ENCODE measurements around the gene MORN3. TPM values are rescaled to one million over a fixed set of nuclear protein-coding genes. Genes with fewer than 3 reads are reported as not detected.

MORN3 gene
- total and polyA plus RNA-seq, 2 of the 8 experiments (the other 6 are each of a cell fraction or from before 2014, with no cell fraction given), result 0.39 to 0.93 TPM

DNA sequence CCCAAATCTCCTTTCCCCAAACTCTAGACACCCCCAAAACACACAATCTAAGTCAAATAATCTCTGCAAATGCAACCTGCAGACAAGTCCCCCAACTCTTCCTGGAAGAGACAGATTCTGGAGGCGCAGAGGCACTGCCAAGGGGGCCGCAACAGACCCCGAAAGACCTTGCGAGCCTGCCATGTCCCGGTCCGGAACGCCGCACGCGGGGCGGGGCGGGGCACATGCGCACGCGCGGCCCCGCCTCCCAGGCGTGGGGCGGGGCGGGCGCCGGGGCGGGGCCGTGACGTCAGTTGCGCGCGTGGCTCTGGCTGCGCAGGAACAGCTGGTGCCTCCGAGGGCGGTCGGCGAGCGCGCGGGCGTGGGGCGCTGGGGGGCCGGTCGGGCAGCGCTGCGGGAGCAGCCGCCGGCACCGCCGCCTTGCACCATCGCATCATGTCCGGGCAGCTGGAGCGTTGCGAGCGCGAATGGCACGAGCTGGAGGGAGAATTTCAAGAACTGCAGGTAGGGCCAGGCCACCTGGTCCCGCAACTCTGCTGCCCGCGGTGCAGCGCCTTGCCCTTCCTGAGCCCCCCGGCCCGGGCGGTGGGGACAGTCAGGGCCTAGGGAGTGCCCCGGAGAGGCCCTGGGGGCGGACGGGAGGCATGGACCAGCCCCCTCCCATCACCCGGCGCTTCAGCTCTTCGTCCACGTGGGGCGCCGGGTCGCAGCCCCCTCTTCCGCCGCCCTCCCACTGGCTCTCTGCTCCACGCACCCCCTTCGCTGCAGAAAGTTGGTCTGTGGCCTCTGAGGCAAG lies 43.2 kb upstream of the MORN3 start, which contains the start of gene TMEM120B:
TMEM120B (plus strand) TSS at position 292 of the 796 bp plus-strand sequence; CDS start at position 436, 144 bp downstream.
- Histone ChIP-seq H3K23me2 (ENCODE audit: low read depth, low read length) (peaks cover 11% of the 10 kb centered on the region; the same call in 1 of the 2 replicates), H4K5ac (ENCODE audit: insufficient read length, low read depth, low read length) (peak within 1 kb of the TSS; percentile 49), H3K36me3 (ENCODE audit: control insufficient read depth in 2 of 4, insufficient read depth in 4 of 4, low read length in 3 of 4) (no peaks in the 10 kb centered on the region), H2BK5ac (ENCODE audit: low read depth, low read length) (peak within 1 kb of the TSS; percentile 71; the same call in 1 of the 2 replicates), H2AFZ (ENCODE audit: low read length) (peak within 1 kb of the TSS; percentile 95), H3K4me3 (ENCODE audit: extremely low read depth in 1 of 4, insufficient read depth in 2 of 4, low read depth in 3 of 4, low read length in 4 of 4) (peak within 1 kb of the TSS; percentile 79 to 91 (median 87)), H4K8ac (ENCODE audit: extremely low read depth, insufficient read depth, low read length) (peak within 1 kb of the TSS; percentile 39; the same call in 1 of the 2 replicates), H2AK5ac (ENCODE audit: low read depth, low read length) (no peak within 1 kb of the TSS), H3K9ac (replicated peaks in 1 of 4; ENCODE audit: extremely low read depth in 1 of 4, low read depth in 3 of 4, low read length in 3 of 4) (peak within 1 kb of the TSS; percentile 45 to 80 (median 56)), H3K4me1 (replicated peaks in 1 of 4; ENCODE audit: control insufficient read depth in 3 of 4, insufficient read depth in 4 of 4, low read length in 3 of 4) (peaks cover 0 to 14% (median 4%) of the 10 kb centered on the region in 4 experiments; a peak in 5 of 7 replicates), H3K27ac (ENCODE audit: low read depth, low read length) (no peak within 1 kb of the TSS), H3K4ac (replicated peaks; ENCODE audit: insufficient read length, low read depth, low read length) (no peak within 1 kb of the TSS), H3K18ac (ENCODE audit: extremely low read depth, low read length) (peak within 1 kb of the TSS; percentile 93), H3K56ac (replicated peaks; ENCODE audit: insufficient read length, low read depth, low read length) (no peak within 1 kb of the TSS), H3K79me1 (ENCODE audit: low read depth, low read length) (peaks cover 16% of the 10 kb centered on the region), H3K9me3 (ENCODE audit: insufficient read depth in 2 of 2, low read depth in 1 of 2, low read length in 1 of 2) (no peaks in the 10 kb centered on the region), H3K23ac (ENCODE audit: insufficient read length) (no peak within 1 kb of the TSS), H4K91ac (replicated peaks; ENCODE audit: insufficient read length, low read length) (no peak within 1 kb of the TSS), H3K4me2 (ENCODE audit: insufficient read depth in 1 of 2, low read depth in 2 of 2, low read length in 2 of 2) (peak within 1 kb of the TSS; percentile 94), H4K20me1 (replicated peaks in 1 of 2; ENCODE audit: control insufficient read depth in 1 of 2, insufficient read depth in 2 of 2, low read length in 2 of 2) (peaks cover 4 to 10% of the 10 kb centered on the region in 2 experiments), H2BK12ac (ENCODE audit: low read depth, low read length) (peak within 1 kb of the TSS; percentile 50; the same call in 1 of the 2 replicates), H2BK15ac (ENCODE audit: low read length) (peak within 1 kb of the TSS; percentile 46; the same call in 1 of the 2 replicates), H2BK20ac (ENCODE audit: low read length) (no peak within 1 kb of the TSS), H3K14ac (ENCODE audit: insufficient read length) (no peak within 1 kb of the TSS), H3K27me3 (replicated peaks in 1 of 4; ENCODE audit: control insufficient read depth in 3 of 4, extremely low read depth in 1 of 4, insufficient read depth in 3 of 4, low read length in 3 of 4) (no peaks in the 10 kb centered on the region), H2BK120ac (replicated peaks; ENCODE audit: low read depth, low read length) (no peak within 1 kb of the TSS), H3K79me2 (ENCODE audit: control insufficient read depth in 1 of 2, insufficient read depth in 2 of 2, low read length in 2 of 2) (peaks cover 0 to 37% of the 10 kb centered on the region in 2 experiments)
- DNase-seq (ENCODE audit: low read depth in 1 of 2, low spot score in 2 of 2) (peak in 1 of 2 experiments; percentile 88), FAIRE-seq (no peak)
- CTCF ChIA-PET (ENCODE audit: partially characterized antibody), result interaction anchor here (0.5 to 9.9 kb wide), 23 partner anchors 12 to 1397 kb away, joined by 3 to 69 read pairs (median 3); partner anchors contain the start of gene RHOF
- 3% methylated on average over 31 of the region's 74 CpGs; no CpG with 5 or more reads in 1 of the 2 experiments for WGBS, 2 experiments (ENCODE audit: extremely low coverage in 1 of 2, insufficient coverage in 1 of 2, insufficient read length in 1 of 2, insufficient replicate concordance in 2 of 2, low coverage in 1 of 2, low lambda C conversion rate in 2 of 2, missing lambda C conversion rate in 1 of 2)
- POLR2A ChIA-PET (ENCODE audit: partially characterized antibody), result interaction anchor here (0.6 to 2.1 kb wide), 20 partner anchors 8 to 136 kb away, joined by 3 to 10 read pairs (median 3); partner anchors contain the start of gene RHOF

All from H1 (cell line).